Stomach smooth muscle (tissue), 2 donors: ENCODE data around the gene LDB1.

Experiments used
- H3K27ac ChIP-seq: one replicate; pipeline ENCODE4 v1.7.0; 2013; ENCODE audit warnings: mild to moderate bottlenecking, low read length, inconsistent platforms
- H3K27me3 ChIP-seq, 2 donors: one replicate each; pipeline ENCODE4 v1.7.0; 2013; ENCODE audit warnings: low read length in 2 of 2; ENCODE audit not compliant: insufficient read depth in 2 of 2, control insufficient read depth in 1 of 2
- H3K36me3 ChIP-seq, 2 donors: one replicate each; pipeline ENCODE4 v1.7.0; 2013; ENCODE audit warnings: low read length in 2 of 2; ENCODE audit not compliant: control insufficient read depth in 2 of 2, insufficient read depth in 2 of 2
- H3K4me1 ChIP-seq: one replicate; pipeline ENCODE4 v1.7.0; 2013; ENCODE audit warnings: low read length; ENCODE audit not compliant: control insufficient read depth, insufficient read depth
- H3K4me3 ChIP-seq, 2 donors: one replicate each; pipeline ENCODE4 v1.7.0; 2013; ENCODE audit warnings: low read length in 2 of 2
- H3K9ac ChIP-seq, 2 donors: one replicate each; pipeline ENCODE4 v1.7.0; 2013; ENCODE audit warnings: low read length in 2 of 2, mild to moderate bottlenecking in 1 of 2
- H3K9me3 ChIP-seq, 2 donors: one replicate each; pipeline ENCODE4 v1.7.0; 2013; ENCODE audit warnings: low read length in 2 of 2; ENCODE audit not compliant: control insufficient read depth in 2 of 2
- donor health status: healthy.
- donor health status: Pancreatic carcinoma.

LDB1 gene

GRCh38 chr10:102072673-102073527 is 47.3 kb downstream of the LDB1 start:
- no peak overlapping the region for H3K4me3 ChIP-seq
- no peak overlapping the region for H3K9ac ChIP-seq
- H3K9me3 ChIP-seq = no peaks in the 10 kb centered on the region
- H3K4me1 ChIP-seq = peaks cover 15% of the 10 kb centered on the region
- H3K27me3 ChIP-seq = no peaks in the 10 kb centered on the region
- H3K36me3 ChIP-seq = peaks cover 3 to 5% of the 10 kb centered on the region in 2 donors
- no peak overlapping the region for H3K27ac ChIP-seq

DNA sequence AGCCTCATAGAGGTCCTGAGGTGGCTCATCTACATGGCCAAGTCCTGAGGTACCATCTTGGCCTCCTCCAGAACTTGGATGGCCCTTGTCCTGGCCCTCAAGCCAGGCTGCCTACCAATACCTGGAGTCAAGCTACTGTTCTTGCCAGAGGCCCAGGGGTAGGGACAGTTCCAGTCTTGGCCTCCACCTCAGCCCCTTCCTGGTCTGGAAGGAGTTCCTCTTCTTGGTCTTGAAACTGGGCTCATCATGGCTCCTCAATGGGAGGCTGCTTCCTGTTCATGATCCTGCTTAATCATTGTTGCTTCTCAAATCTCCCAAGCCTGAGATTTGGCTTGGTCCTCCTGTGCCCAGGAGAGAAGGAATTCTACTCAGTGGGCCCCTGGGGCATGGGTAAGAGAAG is 51.1 kb downstream of the LDB1 start:
- Histone ChIP-seq H3K36me3 (peaks cover 3 to 13% of the 10 kb centered on the region in 2 donors), H3K9me3 (no peaks in the 10 kb centered on the region), H3K27ac (no peak overlapping the region), H3K4me1 (peaks cover 37% of the 10 kb centered on the region), H3K4me3 (no peak overlapping the region), H3K27me3 (no peaks in the 10 kb centered on the region), H3K9ac (no peak overlapping the region)

- no peaks in the 10 kb centered on the region for H3K9me3 ChIP-seq
- H3K27ac ChIP-seq = no peak overlapping the region
- no peak overlapping the region for H3K9ac ChIP-seq
- no peak overlapping the region for H3K4me3 ChIP-seq
- H3K4me1 ChIP-seq = peaks cover 37% of the 10 kb centered on the region
- peaks cover 3 to 13% of the 10 kb centered on the region in 2 donors for H3K36me3 ChIP-seq
- no peaks in the 10 kb centered on the region for H3K27me3 ChIP-seq
These were observed 52.0 kb downstream of the LDB1 start for GRCh38 chr10:102068216-102068615.

DNA sequence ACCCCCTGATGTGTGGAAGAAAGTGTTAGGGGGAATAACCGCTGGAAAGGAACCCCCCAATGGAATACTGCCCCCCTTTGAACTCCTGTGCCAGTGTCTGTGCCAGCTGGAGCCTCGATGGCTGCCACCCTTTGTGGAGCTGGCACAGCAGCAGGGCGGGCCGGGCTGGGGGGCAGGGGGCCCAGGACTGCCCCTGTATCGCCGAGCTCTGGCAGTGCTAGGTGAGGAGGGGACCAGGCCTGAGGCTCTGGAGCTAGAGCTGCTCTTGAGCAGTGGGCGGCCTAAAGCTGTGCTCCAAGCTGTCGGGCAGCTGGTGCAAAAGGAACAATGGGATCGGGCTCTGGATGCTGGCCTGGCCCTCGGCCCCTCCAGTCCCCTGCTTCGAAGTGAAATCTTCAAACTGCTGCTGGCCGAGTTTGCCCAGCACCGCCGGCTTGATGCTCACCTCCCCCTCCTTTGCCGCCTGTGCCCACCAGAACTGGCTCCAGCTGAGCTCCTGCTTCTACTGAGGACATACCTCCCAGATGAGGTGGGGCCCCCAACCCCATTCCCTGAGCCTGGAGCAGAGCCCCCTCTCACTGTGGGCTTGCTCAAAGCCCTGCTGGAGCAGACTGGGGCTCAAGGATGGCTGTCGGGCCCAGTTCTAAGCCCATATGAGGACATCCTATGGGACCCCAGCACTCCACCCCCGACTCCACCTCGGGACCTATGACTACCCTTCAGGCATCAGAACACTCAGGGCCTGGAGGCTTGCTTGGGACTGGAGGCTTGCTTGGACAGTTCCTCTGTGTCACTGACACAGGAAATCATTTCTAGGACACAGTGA is 52.9 kb downstream of the LDB1 start:
- Histone ChIP-seq H3K4me1 (peaks cover 33% of the 10 kb centered on the region), H3K27me3 (no peaks in the 10 kb centered on the region), H3K4me3 (no peak overlapping the region), H3K27ac (no peak overlapping the region), H3K36me3 (peaks cover 3 to 13% of the 10 kb centered on the region in 2 donors), H3K9me3 (no peaks in the 10 kb centered on the region), H3K9ac (no peak overlapping the region)

DNA sequence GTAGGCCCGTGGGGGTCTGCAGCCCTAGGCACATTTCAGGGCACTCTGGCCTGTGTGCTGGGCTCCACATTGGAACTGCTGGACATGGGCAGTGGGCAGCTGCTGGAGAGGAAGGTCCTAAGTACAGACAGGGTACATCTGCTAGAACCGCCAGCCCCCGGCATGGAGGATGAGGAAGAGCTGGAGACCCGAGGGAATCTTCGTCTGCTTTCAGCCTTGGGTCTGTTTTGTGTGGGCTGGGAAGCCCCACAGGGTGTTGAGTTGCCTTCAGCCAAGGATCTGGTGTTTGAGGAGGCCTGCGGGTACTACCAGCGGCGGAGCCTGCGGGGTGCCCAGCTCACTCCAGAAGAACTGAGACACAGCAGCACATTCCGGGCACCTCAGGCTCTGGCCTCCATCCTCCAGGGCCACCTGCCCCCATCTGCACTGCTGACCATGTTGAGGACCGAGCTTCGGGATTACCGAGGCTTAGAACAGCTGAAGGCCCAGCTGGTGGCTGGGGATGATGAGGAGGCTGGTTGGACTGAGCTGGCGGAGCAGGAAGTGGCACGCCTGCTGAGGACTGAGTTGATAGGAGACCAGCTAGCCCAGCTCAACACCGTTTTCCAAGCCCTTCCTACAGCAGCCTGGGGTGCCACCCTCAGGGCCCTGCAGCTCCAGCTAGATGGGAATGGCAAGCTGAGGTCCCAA is 53.6 kb downstream of the LDB1 start:
- Histone ChIP-seq H3K9me3 (no peaks in the 10 kb centered on the region), H3K4me3 (peak overlapping the region; percentile 84 to 86), H3K4me1 (peaks cover 33% of the 10 kb centered on the region), H3K36me3 (peaks cover 3 to 13% of the 10 kb centered on the region in 2 donors), H3K27me3 (no peaks in the 10 kb centered on the region), H3K27ac (peak overlapping the region; percentile 84), H3K9ac (peak overlapping the region; percentile 87)

DNA sequence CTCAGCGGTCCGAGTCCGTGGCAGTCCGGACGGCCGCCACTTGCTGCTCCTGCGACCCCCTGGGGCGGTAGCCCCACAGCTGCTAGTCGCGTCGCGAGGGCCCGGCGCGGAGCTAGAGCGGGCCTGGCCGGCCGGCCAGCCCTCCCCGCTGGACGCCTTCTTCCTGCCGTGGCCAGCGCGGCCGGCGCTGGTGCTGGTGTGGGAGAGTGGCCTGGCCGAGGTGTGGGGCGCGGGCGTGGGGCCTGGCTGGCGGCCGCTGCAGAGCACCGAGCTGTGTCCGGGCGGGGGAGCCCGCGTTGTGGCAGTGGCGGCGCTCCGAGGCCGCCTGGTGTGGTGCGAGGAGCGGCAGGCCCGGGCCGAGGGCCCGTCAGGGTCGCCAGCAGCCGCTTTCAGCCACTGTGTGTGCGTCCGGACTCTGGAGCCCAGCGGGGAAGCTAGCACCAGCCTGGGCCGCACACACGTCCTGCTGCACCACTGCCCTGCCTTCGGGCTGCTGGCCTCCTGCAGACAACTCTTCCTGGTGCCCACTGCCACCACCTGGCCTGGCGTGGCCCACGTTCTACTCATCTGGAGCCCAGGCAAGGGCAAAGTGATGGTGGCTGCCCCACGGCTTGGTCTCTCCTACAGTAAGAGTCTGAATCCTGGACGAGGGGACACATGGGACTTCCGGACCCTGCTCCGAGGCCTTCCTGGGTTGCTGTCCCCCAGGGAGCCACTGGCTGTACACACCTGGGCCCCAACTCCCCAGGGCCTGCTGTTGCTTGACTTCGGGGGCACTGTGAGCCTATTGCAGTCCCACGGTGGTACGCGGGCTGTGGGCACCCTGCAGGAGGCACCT is 54.4 kb downstream of the LDB1 start:
- H3K36me3 ChIP-seq = peaks cover 3 to 13% of the 10 kb centered on the region in 2 donors
- no peaks in the 10 kb centered on the region for H3K27me3 ChIP-seq
- H3K4me3 ChIP-seq = peak overlapping the region; percentile 84 to 86
- H3K4me1 ChIP-seq = peaks cover 33% of the 10 kb centered on the region
- peak overlapping the region; percentile 84 for H3K27ac ChIP-seq
- no peaks in the 10 kb centered on the region for H3K9me3 ChIP-seq
- H3K9ac ChIP-seq = peak overlapping the region; percentile 87

GRCh38 chr10:102064868-102065560 is 55.2 kb downstream of the LDB1 start, which contains the start of gene HPS6:
Gene HPS6, plus strand, starts transcription at chr10:102065349. Its CDS starts 126 bp downstream, at chr10:102065475.
- Histone ChIP-seq H3K27me3 (no peaks in the 10 kb centered on the region), H3K9ac (peak within 1 kb of the TSS; percentile 87), H3K9me3 (no peaks in the 10 kb centered on the region), H3K4me1 (peaks cover 33% of the 10 kb centered on the region), H3K27ac (peak within 1 kb of the TSS; percentile 84), H3K36me3 (peaks cover 3 to 13% of the 10 kb centered on the region in 2 donors), H3K4me3 (peak within 1 kb of the TSS; percentile 84 to 86)

DNA sequence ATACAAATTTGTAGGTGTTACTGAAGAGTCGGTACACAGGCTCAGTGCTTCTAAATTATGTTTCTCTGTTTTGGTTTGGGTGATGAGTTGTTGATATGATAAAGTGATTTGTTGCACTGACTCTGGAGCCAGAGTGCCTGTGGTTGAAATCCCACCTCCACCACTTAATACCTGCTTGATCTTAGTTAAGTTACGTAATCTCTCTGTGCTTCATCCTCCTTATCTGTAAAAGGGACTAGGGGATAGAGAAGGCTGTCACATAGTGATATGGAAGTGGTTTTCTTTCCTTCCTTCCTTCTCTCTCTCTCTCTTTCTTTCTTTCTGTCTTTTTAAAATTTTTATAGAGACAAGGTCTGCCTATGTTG is 55.7 kb downstream of the LDB1 start:
- Histone ChIP-seq H3K27me3 (no peaks in the 10 kb centered on the region), H3K36me3 (peaks cover 3 to 13% of the 10 kb centered on the region in 2 donors), H3K4me3 (peak overlapping the region; percentile 84 to 86), H3K9ac (peak overlapping the region in 1 of 2 donors; percentile 87), H3K9me3 (no peaks in the 10 kb centered on the region), H3K4me1 (peaks cover 33% of the 10 kb centered on the region), H3K27ac (peak overlapping the region; percentile 84)

- H3K36me3 ChIP-seq = no peaks in the 10 kb centered on the region
- no peak overlapping the region for H3K9ac ChIP-seq
- no peaks in the 10 kb centered on the region for H3K9me3 ChIP-seq
- H3K4me3 ChIP-seq = no peak overlapping the region
- no peaks in the 10 kb centered on the region for H3K27me3 ChIP-seq
- H3K4me1 ChIP-seq = peaks cover 3% of the 10 kb centered on the region
- no peak overlapping the region for H3K27ac ChIP-seq
These were observed 60.2 kb downstream of the LDB1 start for GRCh38 chr10:102059987-102060386.
